Measurements from ENCODE around the gene MYCBPAP.

Gene MYCBPAP

GRCh38 chr17:50501054-50501453 is 7.2 kb upstream of the MYCBPAP start:
- Histone ChIP-seq H3K27me3 (ENCODE audit: control insufficient read depth in 1 of 2, insufficient read depth in 2 of 2, low read length in 2 of 2) (no peaks in the 10 kb centered on the region), H3K9me3 (ENCODE audit: control insufficient read depth in 1 of 2, low read length in 2 of 2) (no peaks in the 10 kb centered on the region), H3K4me1 (ENCODE audit: control insufficient read depth in 1 of 2, insufficient read depth in 2 of 2, low read length in 2 of 2) (peaks cover 23 to 29% of the 10 kb centered on the region in 2 donors), H3K36me3 (ENCODE audit: control insufficient read depth in 1 of 2, insufficient read depth in 2 of 2, low read length in 2 of 2) (no peaks in the 10 kb centered on the region), H3K4me3 (ENCODE audit: low read depth in 1 of 2, low read length in 2 of 2) (no peak overlapping the region), H3K27ac (ENCODE audit: low read depth, low read length) (no peak overlapping the region), H3K9ac (ENCODE audit: low read depth in 1 of 2, low read length in 2 of 2) (no peak overlapping the region)

GRCh38 chr17:50502301-50502990 is 5.8 kb upstream of the MYCBPAP start:
- Histone ChIP-seq H3K9me3 (ENCODE audit: control insufficient read depth in 1 of 2, low read length in 2 of 2) (no peaks in the 10 kb centered on the region), H3K9ac (ENCODE audit: low read depth in 1 of 2, low read length in 2 of 2) (no peak overlapping the region), H3K27me3 (ENCODE audit: control insufficient read depth in 1 of 2, insufficient read depth in 2 of 2, low read length in 2 of 2) (no peaks in the 10 kb centered on the region), H3K4me1 (ENCODE audit: control insufficient read depth in 1 of 2, insufficient read depth in 2 of 2, low read length in 2 of 2) (peaks cover 24 to 32% of the 10 kb centered on the region in 2 donors), H3K27ac (ENCODE audit: low read depth, low read length) (no peak overlapping the region), H3K36me3 (ENCODE audit: control insufficient read depth in 1 of 2, insufficient read depth in 2 of 2, low read length in 2 of 2) (no peaks in the 10 kb centered on the region), H3K4me3 (ENCODE audit: low read depth in 1 of 2, low read length in 2 of 2) (no peak overlapping the region)

DNA sequence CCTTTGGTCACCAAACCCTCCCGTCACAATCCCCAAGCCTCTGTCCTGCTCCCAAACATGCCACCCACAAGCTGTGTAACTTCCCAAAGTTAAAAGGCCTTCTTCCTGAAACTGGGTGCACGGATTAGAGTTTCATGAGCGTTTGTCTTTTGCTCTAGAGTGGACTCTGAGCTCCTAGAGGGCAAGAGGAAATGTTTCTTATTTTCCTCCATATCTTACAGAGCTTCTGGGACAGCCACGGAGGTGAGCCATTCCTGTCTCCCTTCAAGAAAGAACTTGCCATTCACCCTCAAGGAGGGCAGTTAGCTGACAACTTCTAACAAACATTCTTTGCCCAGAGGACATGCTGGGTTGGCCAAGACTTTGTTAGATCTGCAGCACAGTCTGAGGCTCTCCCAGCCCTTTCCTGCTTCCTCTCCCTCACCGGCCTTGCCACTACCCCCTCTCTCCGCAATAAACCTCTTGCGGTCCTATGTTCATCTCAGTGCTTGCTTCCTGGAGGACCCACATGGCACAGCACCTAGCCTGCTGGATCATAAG is 2.6 kb upstream of the MYCBPAP start:
- Histone ChIP-seq H3K27me3 (ENCODE audit: control insufficient read depth in 1 of 2, insufficient read depth in 2 of 2, low read length in 2 of 2) (no peaks in the 10 kb centered on the region), H3K4me1 (ENCODE audit: control insufficient read depth in 1 of 2, insufficient read depth in 2 of 2, low read length in 2 of 2) (peaks cover 23 to 32% of the 10 kb centered on the region in 2 donors), H3K9me3 (ENCODE audit: control insufficient read depth in 1 of 2, low read length in 2 of 2) (no peaks in the 10 kb centered on the region), H3K4me3 (ENCODE audit: low read depth in 1 of 2, low read length in 2 of 2) (no peak overlapping the region), H3K9ac (ENCODE audit: low read depth in 1 of 2, low read length in 2 of 2) (peak overlapping the region in 1 of 2 donors; percentile 22), H3K36me3 (ENCODE audit: control insufficient read depth in 1 of 2, insufficient read depth in 2 of 2, low read length in 2 of 2) (no peaks in the 10 kb centered on the region), H3K27ac (ENCODE audit: low read depth, low read length) (no peak overlapping the region)

- Histone ChIP-seq H3K36me3 (ENCODE audit: control insufficient read depth in 1 of 2, insufficient read depth in 2 of 2, low read length in 2 of 2) (no peaks in the 10 kb centered on the region), H3K4me1 (ENCODE audit: control insufficient read depth in 1 of 2, insufficient read depth in 2 of 2, low read length in 2 of 2) (peaks cover 23 to 37% of the 10 kb centered on the region in 2 donors), H3K27ac (ENCODE audit: low read depth, low read length) (no peak overlapping the region), H3K9me3 (ENCODE audit: control insufficient read depth in 1 of 2, low read length in 2 of 2) (no peaks in the 10 kb centered on the region), H3K9ac (ENCODE audit: low read depth in 1 of 2, low read length in 2 of 2) (no peak overlapping the region), H3K27me3 (ENCODE audit: control insufficient read depth in 1 of 2, insufficient read depth in 2 of 2, low read length in 2 of 2) (no peaks in the 10 kb centered on the region), H3K4me3 (ENCODE audit: low read depth in 1 of 2, low read length in 2 of 2) (no peak overlapping the region)
Measured at GRCh38 chr17:50506298-50506697, 1.9 kb upstream of the MYCBPAP start.

DNA sequence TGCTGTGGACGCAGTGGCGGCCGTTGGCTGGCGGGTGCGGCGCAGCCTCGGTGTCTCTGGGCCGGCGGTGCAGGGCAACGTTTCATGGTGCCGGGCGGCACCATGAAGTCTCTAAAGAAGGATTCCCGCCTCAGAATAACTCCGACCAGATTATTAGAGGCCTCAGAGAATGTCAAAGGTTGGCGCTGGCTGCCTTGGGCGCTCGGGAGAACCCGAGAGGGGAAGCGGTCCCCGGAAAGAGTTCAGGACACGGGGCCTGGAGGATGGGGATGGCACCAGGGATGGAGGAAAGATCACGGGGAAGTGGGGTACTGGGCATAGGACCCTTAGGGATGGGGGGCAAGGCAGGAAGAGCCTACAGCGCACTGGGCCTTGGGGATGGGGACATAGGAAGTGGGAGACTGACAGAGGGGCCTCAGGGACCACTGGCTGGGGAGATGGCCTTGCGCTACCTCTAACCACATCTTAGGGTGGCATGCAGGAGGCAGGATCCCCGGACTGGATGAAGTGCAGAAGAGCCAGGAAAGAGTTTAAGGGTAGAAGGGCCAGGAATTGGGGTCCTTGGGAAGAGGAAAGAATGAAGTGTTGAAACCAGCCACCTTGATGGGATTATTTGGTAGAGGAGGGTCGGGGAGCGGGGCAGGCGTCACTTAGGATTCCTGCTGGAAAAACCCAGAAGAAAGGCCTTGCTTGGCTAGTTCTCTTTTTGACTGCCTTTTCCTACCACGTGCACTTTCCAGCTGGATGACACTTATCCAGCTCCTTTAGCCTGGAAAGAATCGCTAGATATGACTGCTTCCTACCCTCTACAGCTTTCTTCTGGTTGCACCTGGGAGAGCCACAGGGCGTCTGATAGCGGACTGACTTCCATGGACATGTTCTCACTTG is 578 bp downstream of the MYCBPAP start:
- H3K4me3 ChIP-seq (ENCODE audit: low read depth in 1 of 2, low read length in 2 of 2) = peak overlapping the region; percentile 59 to 70
- peaks cover 23 to 40% of the 10 kb centered on the region in 2 donors for H3K4me1 ChIP-seq (ENCODE audit: control insufficient read depth in 1 of 2, insufficient read depth in 2 of 2, low read length in 2 of 2)
- no peaks in the 10 kb centered on the region for H3K36me3 ChIP-seq (ENCODE audit: control insufficient read depth in 1 of 2, insufficient read depth in 2 of 2, low read length in 2 of 2)
- H3K9me3 ChIP-seq (ENCODE audit: control insufficient read depth in 1 of 2, low read length in 2 of 2) = no peaks in the 10 kb centered on the region
- peak overlapping the region; percentile 35 to 59 for H3K9ac ChIP-seq (ENCODE audit: low read depth in 1 of 2, low read length in 2 of 2)
- no peaks in the 10 kb centered on the region for H3K27me3 ChIP-seq (ENCODE audit: control insufficient read depth in 1 of 2, insufficient read depth in 2 of 2, low read length in 2 of 2)
- peak overlapping the region; percentile 50 for H3K27ac ChIP-seq (ENCODE audit: low read depth, low read length)

DNA sequence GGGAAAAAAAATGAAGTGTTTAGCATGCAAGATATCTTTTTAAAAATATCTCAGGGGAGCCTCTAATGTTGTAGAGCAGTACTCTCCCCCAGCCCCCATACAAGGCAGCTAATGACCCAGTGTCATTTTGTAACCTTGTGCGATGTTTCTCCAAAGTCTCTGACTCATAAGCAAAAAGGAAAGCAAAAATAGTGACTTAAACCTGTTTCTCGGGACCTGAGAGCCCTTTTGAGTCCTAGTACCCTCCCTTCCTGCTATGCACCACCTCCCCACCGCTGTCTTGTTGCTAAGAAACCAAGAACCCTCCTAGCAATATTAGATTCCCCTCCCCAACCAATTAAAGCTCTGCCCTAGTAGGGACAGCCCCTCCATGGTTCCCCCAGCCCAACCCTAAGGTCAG is 2.8 kb downstream of the MYCBPAP start:
- Histone ChIP-seq H3K9ac (ENCODE audit: low read depth in 1 of 2, low read length in 2 of 2) (peak overlapping the region in 1 of 2 donors; percentile 18), H3K4me1 (ENCODE audit: control insufficient read depth in 1 of 2, insufficient read depth in 2 of 2, low read length in 2 of 2) (peaks cover 12 to 28% of the 10 kb centered on the region in 2 donors), H3K27me3 (ENCODE audit: control insufficient read depth in 1 of 2, insufficient read depth in 2 of 2, low read length in 2 of 2) (no peaks in the 10 kb centered on the region)

GRCh38 chr17:50513495-50513894 is 5.3 kb downstream of the MYCBPAP start:
- H3K36me3 ChIP-seq (ENCODE audit: control insufficient read depth in 1 of 2, insufficient read depth in 2 of 2, low read length in 2 of 2) = no peaks in the 10 kb centered on the region
- no peaks in the 10 kb centered on the region for H3K9me3 ChIP-seq (ENCODE audit: control insufficient read depth in 1 of 2, low read length in 2 of 2)
- no peak overlapping the region for H3K27ac ChIP-seq (ENCODE audit: low read depth, low read length)
- H3K9ac ChIP-seq (ENCODE audit: low read depth in 1 of 2, low read length in 2 of 2) = no peak overlapping the region
- H3K27me3 ChIP-seq (ENCODE audit: control insufficient read depth in 1 of 2, insufficient read depth in 2 of 2, low read length in 2 of 2) = no peaks in the 10 kb centered on the region
- H3K4me1 ChIP-seq (ENCODE audit: control insufficient read depth in 1 of 2, insufficient read depth in 2 of 2, low read length in 2 of 2) = peaks cover 12 to 25% of the 10 kb centered on the region in 2 donors
- H3K4me3 ChIP-seq (ENCODE audit: low read depth in 1 of 2, low read length in 2 of 2) = no peak overlapping the region

More for the DNA sequence above, 2.8 kb downstream of the MYCBPAP start:
- no peaks in the 10 kb centered on the region for H3K36me3 ChIP-seq (ENCODE audit: control insufficient read depth in 1 of 2, insufficient read depth in 2 of 2, low read length in 2 of 2)
- no peaks in the 10 kb centered on the region for H3K9me3 ChIP-seq (ENCODE audit: control insufficient read depth in 1 of 2, low read length in 2 of 2)
- H3K27ac ChIP-seq (ENCODE audit: low read depth, low read length) = no peak overlapping the region
- H3K4me3 ChIP-seq (ENCODE audit: low read depth in 1 of 2, low read length in 2 of 2) = no peak overlapping the region

GRCh38 chr17:50514388-50514787 is 6.1 kb downstream of the MYCBPAP start:
- Histone ChIP-seq H3K9ac (ENCODE audit: low read depth in 1 of 2, low read length in 2 of 2) (no peak overlapping the region), H3K4me3 (ENCODE audit: low read depth in 1 of 2, low read length in 2 of 2) (no peak overlapping the region), H3K9me3 (ENCODE audit: control insufficient read depth in 1 of 2, low read length in 2 of 2) (no peaks in the 10 kb centered on the region), H3K36me3 (ENCODE audit: control insufficient read depth in 1 of 2, insufficient read depth in 2 of 2, low read length in 2 of 2) (no peaks in the 10 kb centered on the region), H3K27ac (ENCODE audit: low read depth, low read length) (no peak overlapping the region), H3K4me1 (ENCODE audit: control insufficient read depth in 1 of 2, insufficient read depth in 2 of 2, low read length in 2 of 2) (peaks cover 5 to 17% of the 10 kb centered on the region in 2 donors), H3K27me3 (ENCODE audit: control insufficient read depth in 1 of 2, insufficient read depth in 2 of 2, low read length in 2 of 2) (no peaks in the 10 kb centered on the region)

GRCh38 chr17:50514936-50515702 is 6.9 kb downstream of the MYCBPAP start:
- Histone ChIP-seq H3K9me3 (ENCODE audit: control insufficient read depth in 1 of 2, low read length in 2 of 2) (no peaks in the 10 kb centered on the region), H3K4me3 (ENCODE audit: low read depth in 1 of 2, low read length in 2 of 2) (no peak overlapping the region), H3K4me1 (ENCODE audit: control insufficient read depth in 1 of 2, insufficient read depth in 2 of 2, low read length in 2 of 2) (peaks cover 5 to 17% of the 10 kb centered on the region in 2 donors), H3K27ac (ENCODE audit: low read depth, low read length) (no peak overlapping the region), H3K27me3 (ENCODE audit: control insufficient read depth in 1 of 2, insufficient read depth in 2 of 2, low read length in 2 of 2) (no peaks in the 10 kb centered on the region), H3K9ac (ENCODE audit: low read depth in 1 of 2, low read length in 2 of 2) (no peak overlapping the region), H3K36me3 (ENCODE audit: control insufficient read depth in 1 of 2, insufficient read depth in 2 of 2, low read length in 2 of 2) (no peaks in the 10 kb centered on the region)
